Fibroblast of peridontal ligament (primary cell): ENCODE measurements around the gene TOR1A.

Experiments
- DNase-seq: peaks from one replicate; pipeline ENCODE4 v3.0.0-alpha.2; 2010; ENCODE audit errors: extremely low read depth

Gene TOR1A

DNA sequence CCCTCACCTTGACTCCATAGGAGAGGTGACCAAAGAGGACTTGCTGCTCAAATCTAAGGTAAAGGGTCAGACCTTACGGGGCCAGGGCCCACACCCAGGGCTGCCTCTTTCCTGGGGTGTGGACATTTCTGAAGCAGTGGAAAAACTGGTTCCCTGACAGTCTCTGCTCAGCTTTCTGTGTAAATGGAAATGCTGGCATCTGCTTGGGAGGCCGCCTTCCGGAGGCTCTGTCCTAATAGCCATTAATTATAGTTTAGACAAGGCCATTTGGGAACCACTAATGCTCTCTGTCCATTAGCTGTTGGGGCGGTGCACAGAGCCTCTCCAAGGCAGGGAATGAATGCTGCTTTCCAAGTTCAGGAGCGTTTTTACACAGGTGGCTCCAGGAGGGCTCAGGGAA is 28.6 kb upstream of the TOR1A start:
- DNase-seq, result no peak

GRCh38 chr9:129851821-129852220 is 27.9 kb upstream of the TOR1A start:
- no peak for DNase-seq

DNA sequence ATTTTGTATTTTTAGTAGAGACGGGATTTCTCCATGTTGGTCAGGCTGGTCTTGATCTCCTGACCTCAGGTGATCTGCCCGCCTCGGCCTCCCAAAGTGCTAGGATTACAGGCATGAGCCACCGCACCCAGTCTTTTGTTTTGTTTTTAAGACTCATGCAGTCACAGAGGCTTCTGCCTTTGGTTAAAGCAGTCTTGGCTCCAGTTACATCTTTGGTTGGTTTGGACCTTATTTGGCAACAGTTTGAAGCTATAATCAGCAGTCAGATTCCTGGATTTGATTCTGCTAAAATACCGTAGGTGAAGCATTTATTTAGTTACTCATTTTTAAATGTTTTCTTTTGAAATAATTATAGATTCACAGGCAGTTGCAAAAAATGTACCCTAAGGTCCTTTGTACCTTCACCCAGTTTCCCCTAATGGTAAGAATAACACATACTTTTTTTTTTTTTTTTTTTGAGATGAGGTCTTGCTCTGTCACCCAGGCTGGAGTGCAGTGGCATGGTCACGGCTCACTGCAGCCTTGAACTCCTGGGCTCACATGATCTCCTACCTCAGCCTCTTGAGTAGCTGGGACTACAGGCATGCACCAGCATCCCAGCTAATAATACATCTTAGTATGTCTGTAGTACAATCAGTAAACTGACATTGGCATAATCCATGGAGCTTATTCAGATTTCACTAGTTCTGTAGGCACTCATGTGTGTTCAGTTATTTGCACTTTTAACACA is 27.1 kb upstream of the TOR1A start:
- peak; percentile 72 for DNase-seq

DNA sequence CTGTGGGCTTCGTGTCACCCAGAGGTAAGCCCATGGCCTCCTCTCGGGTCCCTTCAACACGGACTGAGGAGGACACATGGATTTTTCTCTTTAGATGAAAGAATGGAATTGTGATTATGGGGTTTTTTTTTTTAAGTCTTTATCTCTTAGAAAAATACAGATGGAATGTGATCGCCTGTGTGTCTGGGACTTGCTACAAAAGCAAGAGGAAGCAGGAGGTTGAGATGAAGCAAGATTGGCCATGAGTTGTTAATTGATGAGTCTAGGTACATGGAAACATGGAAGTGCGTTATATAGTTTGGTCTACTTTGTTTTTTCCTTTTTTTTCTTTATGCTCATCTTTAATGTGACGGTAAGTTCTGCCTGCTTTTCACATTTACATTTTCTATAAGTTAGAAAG is 26.0 kb upstream of the TOR1A start:
- DNase-seq, result no peak

DNA sequence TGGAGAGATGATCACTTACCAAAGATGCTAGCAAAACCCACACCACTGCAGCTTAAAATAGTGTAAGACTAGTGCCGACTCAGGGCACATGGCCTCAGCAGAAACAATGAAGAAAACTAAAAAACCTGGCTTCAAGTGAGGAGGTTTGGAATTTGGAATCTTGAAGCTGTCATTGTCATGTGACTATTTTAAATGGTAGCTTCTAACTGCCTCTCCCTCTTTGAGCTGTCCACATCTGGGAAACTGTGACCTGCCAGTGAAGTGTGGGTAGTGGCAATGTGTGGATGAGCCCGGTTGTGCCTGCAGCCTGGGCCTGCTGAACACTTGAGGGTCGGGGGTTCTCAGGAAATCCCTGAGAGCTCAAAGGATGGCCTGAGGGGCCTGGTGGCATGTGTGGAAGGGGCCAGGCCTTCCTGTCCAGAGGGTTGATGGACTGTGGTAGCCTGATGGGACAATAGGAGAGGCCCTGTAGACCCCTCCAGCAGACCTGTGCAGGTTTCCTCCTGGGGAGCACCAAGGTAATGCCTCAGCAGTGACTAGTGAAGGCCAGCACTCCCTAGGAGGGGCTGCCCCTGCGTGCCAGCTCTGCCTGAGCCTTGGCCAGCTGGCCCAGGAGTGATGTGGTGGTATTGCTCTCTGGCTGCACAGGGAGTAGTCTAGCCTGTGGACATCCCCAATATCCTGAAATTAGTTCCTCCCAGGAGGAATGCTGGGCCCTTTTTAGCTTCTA is 24.9 kb upstream of the TOR1A start:
- no peak for DNase-seq

DNA sequence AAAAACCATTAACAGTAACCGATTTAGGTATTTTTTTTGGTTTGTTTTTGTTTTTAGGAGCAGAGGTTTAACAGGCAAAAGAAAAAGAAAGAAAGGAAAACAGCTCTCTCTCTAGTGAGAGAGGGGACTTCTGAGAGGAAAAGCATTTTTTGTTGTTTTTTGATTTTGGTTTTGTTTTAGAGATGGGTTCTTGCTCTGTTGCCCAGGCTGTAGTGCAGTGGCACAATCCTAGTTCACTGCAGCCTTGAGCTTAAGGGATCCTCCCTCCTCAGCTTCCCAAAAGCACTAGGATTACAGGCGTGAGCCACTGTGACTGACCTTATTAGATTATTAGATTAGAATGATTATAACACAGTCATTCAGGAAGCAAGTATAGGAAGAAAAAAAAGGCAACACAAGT is 21.4 kb upstream of the TOR1A start:
- no peak for DNase-seq

DNA sequence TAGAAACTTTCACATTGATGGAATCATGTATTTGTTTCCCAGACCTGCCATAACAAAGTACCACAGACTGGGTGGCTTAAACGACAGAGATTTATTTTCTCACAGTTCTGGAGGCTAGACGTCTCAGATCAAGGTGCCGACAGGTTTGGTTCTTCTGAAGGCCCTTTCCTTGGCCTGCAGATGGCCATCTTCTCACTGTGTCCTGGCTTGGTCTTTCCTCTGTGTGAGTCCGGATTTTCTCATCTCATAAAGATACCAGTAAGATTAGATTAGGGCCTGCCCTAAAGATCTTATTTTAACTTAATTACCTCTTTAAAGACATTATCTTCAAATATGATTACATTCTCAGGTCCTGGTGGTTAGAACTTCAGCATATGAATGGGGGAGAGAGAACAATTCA is 17.1 kb upstream of the TOR1A start:
- no peak for DNase-seq

GRCh38 chr9:129840034-129840433 is 16.1 kb upstream of the TOR1A start:
- DNase-seq, result no peak

DNA sequence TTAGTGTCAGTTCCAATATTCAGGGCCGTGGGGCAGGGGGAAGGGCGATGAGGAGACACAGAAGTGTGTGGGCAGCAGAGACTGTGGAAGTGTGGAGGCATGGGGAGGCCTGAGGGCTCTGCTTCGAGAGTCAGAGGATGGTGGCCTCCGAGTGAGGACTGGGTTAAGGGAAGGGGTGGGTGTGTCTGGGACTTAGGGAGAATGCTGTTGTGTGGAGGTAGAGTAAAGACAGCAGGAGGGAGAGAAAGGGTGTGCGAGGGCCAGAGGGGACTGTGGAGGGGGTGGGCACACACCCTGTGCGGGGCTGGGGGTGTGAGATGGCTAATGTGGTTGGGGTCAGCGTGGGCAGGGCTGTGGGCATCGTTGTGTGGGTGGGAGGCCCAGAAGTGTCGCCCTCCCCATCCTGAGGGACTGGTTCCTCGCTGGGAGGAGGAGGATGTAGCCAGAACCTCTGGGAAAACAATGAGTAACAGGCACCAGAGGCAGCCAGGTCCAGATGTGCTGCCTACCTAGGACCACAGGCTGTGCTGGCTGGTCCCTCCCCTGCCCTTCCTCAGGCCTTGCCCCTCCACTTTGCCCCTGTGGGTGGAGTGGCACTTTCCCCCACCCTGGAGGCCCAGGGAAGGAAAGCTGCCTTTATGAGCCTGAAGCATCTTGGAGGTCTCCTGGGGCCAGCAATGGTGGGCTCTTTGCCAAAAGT is 15.5 kb upstream of the TOR1A start:
- DNase-seq, result no peak

- DNase-seq, result peak; percentile 79
Observed at GRCh38 chr9:129838707-129839259, 14.8 kb upstream of the TOR1A start.

DNA sequence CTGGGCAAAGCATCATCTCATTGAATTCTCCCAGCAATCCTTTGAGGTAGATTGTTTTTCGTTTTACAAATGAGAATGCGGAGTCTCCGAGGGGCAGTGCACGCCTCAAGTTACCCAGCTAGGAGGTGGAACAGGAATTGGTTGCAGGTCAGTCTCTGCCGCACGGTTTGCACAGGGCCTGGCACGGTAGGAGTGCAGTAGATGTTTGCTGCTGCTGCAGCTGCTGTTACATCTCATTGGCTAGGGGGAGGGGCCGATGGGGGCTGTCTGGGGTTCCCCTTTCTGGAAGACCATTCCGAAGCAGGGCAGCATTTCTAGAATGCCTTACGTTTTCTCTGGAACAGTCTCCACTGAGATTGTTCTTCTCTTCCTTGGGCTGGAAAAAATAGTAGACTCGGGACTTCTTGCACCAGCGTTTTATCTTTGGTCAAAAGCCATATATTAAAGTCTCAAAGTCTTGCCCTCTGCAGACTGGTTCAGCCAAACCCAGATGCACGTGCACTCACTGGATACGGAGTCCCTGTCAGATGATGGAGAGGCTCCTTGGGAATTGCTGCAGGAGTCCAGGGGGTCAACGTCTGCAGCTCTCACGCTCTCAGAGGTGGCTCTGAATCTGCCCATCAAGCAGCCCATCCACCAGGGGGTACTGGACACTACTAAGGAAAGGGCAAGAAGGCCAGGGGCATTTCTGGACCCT is 12.5 kb upstream of the TOR1A start:
- DNase-seq, result no peak

GRCh38 chr9:129835860-129836223 is 11.9 kb upstream of the TOR1A start:
- no peak for DNase-seq

DNA sequence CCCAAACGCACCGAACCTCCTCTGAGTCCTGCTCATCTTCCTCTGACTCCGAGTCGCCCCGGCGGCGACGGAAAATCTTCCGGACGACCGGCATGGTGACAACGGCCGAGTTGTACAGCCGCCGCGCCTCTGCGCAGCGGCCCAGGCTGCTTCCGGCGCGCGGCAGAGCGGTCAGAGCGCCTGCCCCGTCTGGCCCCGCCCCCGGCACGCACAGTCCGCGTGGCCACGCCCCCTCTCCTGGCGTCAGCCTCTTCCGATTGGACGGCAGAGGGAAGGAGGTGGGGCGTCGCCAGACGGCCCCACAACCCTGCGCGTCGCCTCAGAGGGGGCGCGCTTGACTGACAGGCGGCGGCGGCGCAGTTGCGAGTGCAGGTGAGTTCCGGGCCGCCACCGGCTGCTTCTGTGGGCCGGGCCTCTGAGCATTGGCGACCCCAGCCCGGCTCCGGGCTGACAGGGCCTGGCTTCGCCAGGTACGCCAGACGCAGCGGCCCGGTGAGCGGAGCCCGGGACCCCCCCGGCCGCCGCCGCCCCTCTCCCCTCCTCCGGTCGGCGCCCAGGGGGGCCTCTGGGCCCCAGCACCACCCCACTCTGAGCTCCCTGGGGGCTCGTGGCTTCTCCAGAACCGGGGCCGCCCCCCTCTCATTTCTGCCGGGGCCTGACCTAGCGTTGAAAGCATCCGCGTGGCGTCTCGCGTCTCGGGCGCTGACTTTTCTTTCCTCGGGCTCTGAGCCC is 11.4 kb upstream of the TOR1A start, which contains the start of the genes C9orf78 and USP20:
C9orf78 (minus strand) TSS at position 148 of the 732 bp plus-strand sequence; CDS start at position 94, 54 bp downstream.
USP20 (plus strand) TSS at position 331 of the 732 bp plus-strand sequence. CDS start 17,098 bp downstream, outside the sequence.
- DNase-seq, result peak; percentile 85

GRCh38 chr9:129834489-129835127 is 10.7 kb upstream of the TOR1A start:
- no peak for DNase-seq

DNA sequence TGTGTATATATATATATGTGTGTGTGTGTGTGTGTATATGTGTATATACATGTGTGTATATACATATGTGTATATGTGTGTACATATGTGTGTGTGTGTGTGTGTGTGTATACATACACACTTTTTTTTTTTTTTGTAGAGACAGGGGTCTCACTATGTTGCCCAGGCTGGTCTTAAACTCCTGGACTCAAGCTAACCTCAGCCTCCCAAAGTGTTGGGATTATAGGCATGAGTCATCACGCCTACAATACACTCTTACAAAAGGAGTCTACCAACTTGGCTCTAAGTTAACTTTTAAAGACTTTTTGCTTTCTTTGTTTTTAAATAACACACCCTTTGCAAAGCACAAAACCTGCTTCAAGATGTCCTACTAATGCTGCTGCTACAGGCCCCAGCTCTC is 9.0 kb upstream of the TOR1A start:
- no peak for DNase-seq

- DNase-seq, result no peak
Observed at GRCh38 chr9:129828969-129829368, 5.0 kb upstream of the TOR1A start.

DNA sequence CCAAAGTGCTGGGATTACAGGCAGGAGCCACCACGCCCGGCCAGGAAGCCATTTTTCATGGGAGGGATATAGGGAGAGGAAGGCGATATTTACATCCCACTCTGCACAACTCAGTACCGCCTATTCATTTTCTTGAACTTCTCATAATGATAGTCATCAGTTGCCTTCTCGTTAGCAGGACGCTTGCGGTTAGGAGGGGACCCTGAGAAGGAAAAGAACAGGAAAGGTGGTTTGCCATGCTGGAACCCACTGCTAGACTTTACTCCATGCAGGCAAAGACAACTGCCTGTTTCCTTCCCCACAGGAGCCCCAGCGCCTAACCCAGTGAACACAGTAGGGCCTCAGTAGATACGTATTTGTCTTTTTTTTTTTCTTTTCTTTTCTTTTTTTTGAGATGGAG is 4.1 kb upstream of the TOR1A start:
- DNase-seq, result no peak

GRCh38 chr9:129826759-129827158 is 2.8 kb upstream of the TOR1A start:
- no peak for DNase-seq

DNA sequence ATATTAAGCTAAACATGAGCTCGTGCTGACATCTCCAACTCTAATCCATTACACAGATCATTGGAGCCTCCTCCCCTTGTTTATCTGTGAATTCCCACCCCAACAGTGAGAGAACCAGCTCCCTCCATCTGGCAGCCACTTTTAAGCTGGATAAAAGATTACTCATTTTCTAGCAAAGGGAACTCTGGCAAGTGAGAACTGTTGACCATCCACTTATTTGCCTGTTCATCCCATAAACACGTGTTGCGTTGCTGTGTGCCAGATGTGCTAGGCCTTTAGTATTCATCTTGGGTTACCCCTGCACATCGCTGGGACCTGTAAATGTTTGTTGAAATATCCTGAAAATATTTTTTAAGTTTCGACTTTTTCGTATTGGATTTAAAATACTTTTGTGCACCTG is 2.4 kb upstream of the TOR1A start:
- no peak for DNase-seq

- no peak for DNase-seq
Observed at GRCh38 chr9:129823542-129823934, 398 bp downstream of the TOR1A start.
